ENCODE measurements around the gene ZSCAN26. TPM values are rescaled to one million over a fixed set of nuclear protein-coding genes. Genes with fewer than 3 reads are reported as not detected.

The ZSCAN26 gene
- total and polyA plus RNA-seq, 2 of the 8 experiments (the other 6 are each of a cell fraction or from before 2014, with no cell fraction given) = 7.0 to 8.5 TPM

DNA sequence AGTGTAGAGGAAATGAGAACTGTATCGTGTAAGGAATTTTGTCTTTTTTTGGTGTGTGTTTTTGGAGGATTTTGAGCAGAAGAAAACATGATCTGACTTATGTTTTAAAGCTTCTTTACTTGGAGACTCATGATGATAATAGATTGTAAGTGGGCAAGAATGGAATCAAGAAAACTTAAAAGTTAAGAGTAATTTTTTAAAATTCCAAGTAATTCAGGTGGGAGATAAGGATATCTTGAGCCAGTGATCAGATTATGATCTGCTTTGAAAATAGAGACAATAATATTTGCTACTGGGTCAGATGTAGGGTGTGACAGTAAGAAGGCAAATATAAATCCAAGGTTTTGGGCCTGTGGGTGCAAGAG lies 734 bp downstream of the ZSCAN26 start (continued):
- TF ChIP-seq CHD7 (IDR thresholded peaks at IDR 0.05; ENCODE audit: insufficient replicate concordance, low read length) = no peak
- no peak for TF ChIP-seq NRF1 (IDR thresholded peaks at IDR 0.05; ENCODE audit: low read depth, low read length)
- TF ChIP-seq ATF3 (IDR thresholded peaks at IDR 0.05; ENCODE audit: insufficient read depth, low read depth, low read length) = no peak
